Hematopoietic multipotent progenitor cell treated with erythropoietin and hydrocortisone succinate and interleukin-3 and kit ligand, for 4 days (in vitro differentiated cells): ENCODE results near the gene IMMP2L.
A peak's percentile ranks its signal among the peaks of the same experiment; 100 is the strongest.

Experiments used
- DNase-seq: peaks from one replicate; pipeline ENCODE4 v3.0.0-alpha.2; 2015

Gene IMMP2L

GRCh38 chr7:110767550-110768110, 794.7 kb downstream of the IMMP2L start:
- no peak for DNase-seq

DNA sequence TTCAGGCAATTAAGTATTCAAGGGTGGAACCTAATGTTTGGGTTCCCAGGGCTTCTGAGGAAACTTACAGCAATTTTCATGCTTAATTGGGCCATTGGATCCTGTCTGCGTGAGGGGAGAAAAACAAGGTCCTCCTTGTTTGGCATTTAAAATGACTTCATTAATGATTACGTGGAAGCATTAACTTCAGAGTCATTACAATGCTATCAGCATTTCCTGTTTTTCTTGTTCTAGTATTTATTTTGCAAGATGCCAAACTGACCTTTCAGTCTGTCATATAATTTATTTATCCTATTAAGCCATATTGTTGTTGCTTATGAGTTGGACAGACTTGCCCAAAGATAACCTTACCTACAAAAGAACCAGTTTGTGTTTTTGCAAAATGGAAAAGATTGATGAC, 795.4 kb downstream of the IMMP2L start:
- DNase-seq: no peak

DNA sequence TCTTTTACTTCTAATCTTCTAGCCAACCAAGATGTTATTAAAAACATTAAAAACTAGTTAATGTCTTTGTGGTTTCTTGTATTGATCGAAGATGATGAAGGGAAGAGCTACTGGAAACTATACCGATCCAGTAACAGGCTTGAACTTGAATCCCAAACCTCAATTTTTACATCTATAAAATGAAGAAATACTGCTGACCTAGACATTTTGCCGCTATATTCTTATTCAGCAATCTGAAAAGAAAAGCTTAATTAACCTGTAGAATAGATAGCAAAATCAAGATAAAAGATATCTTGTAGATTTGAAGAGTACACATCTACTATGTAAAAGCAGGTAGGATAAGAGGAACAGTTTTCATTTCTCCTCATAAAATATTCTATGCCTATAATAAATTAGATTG, 797.4 kb downstream of the IMMP2L start:
- DNase-seq: no peak

GRCh38 chr7:110762546-110763225, 799.6 kb downstream of the IMMP2L start:
- no peak for DNase-seq

- DNase-seq: no peak
Measured at GRCh38 chr7:110760341-110760740, 802.0 kb downstream of the IMMP2L start.

- no peak for DNase-seq
Measured at GRCh38 chr7:110759069-110759468, 803.2 kb downstream of the IMMP2L start.

GRCh38 chr7:110754649-110755048, 807.6 kb downstream of the IMMP2L start:
- DNase-seq: no peak

DNA sequence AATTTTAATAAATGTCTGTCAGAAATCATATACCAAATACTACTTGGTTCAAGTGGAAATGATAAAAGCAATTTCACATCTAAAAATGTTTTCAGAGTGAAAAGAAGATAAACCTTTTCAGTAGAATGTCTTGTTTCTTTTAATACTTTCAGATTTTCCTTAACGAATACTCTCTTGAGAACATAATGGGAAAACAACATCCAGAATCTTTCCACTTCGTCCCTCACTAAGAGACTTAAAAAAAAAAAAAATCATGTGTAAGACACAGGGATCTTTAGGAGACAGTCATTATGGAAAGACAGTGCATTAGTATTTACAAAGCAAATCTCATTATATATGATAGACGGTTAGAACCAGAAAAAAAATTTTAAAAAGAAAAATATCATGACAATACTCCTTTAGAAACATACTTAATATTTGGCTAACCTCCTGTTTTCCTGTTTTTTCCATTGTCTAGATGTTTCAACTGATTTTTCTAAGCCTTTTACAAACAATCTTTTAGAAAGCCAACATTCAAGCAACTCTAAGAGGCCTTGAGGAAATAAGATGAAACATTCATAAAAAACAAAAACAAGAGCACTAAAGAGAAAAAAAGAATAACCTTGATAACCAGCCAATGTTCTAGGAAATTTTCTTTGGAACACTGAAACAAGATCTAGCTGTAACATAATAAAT, 811.2 kb downstream of the IMMP2L start:
- DNase-seq: no peak

DNA sequence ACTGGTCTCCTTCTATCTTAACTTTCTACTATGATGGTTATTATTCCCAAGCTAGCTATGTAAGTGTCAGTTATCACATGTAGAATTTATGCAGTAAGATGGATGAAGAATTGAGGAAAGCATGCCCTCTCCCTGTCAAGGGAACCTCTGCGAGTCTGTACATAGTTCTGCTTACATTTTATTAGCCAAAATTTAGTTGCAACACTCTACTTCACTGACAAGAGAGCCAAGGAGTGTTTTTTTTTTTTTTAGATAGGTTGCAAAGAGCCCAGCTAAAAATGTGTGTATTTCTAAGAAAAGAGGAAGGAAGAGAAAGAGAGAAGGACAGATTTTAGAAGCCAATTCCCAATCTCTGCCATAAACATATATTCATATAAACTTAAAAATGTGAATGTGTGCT, 829.1 kb downstream of the IMMP2L start:
- DNase-seq: peak; percentile 4

GRCh38 chr7:110724811-110725210, 837.5 kb downstream of the IMMP2L start:
- no peak for DNase-seq

DNA sequence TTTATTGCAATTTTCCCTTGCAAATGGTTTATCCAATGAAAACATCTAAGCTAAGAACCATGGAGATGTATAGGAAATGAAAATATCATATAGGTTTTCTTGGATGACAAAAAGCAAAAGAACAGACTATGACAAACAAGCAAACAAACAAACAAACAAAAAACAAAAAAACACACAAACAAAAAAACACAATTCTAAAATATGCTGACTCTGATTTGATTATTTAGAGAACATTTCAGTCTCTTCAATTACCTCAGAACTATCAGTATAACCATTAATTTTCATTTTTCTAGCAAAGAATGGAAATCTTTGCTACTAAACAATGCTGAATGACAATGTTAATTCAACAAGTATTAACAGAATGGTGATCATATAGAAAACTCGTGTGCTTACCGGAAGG, 840.9 kb downstream of the IMMP2L start:
- DNase-seq: no peak

DNA sequence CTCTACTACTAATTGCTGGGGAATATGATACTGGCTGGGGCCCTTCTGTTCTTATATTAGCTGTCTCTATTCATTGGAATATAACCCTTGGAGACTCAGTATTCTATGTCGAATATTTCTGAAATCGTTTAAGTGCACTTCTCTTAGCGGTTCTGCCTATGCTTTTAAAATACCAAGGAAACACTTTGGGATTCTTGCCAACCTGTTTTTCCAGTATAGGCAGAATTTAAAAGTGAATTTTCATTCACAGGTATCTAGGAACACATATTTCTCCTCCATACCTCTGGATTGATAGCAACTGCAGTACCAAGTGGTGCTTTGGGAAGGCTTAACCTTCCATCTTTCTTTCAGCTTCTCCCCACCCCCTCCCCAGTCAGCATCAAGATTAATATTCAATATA, 841.7 kb downstream of the IMMP2L start:
- DNase-seq: no peak

DNA sequence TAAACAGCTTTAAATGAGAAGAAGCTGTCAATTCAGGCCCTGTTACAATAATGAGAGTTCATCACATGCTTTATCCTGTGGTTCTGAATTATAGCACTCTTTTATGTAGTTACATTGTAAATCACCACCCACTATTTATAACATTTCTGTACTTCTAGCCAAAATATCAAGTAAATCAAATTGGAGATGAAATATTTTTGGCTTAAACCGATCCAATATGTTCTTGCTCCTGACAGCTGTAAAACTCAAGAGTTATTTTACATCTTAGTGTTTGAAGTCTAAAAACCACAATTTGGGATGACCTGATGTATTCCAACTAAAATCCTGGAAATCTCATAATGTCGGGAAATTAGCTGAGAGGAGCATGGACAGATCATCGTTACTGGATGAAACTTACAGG, 842.6 kb downstream of the IMMP2L start:
- no peak for DNase-seq

GRCh38 chr7:110718503-110719205, 843.6 kb downstream of the IMMP2L start:
- no peak for DNase-seq

DNA sequence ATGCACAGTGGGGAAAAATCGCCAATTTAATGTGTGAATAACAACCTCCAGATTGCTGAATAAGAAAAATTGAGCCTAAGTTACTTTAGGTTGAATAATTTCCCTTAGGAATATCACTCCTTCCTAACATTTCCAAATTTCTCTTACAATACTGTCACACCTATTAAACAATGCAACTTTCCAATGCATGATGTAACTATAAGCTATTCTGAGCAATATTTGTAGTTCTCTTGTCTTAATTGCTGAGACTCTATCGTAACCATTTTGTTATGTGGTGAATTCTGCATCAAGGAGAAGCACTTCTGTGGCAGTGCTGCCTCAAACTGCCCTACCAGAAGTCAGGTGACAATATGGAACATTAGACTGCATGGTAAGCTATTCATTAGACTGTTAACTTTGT, 858.1 kb downstream of the IMMP2L start:
- DNase-seq: no peak

DNA sequence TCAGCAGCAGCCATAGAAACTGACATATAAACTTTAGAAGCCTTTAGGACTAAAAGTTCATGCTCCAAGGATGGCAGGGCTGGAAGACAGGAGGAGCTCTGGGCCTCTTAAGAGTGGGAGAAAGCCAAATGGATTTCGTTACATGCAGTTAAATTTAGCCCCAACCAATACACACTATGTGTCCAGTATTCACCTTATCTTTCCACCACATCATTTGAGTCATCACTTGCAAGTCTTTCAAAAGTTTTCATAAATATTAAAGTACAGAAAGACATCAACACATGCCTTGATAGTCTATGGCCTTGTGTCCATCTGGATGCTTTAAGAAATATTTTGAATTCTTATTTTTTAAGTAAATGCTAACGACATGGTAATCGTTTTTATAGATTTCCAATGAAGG, 863.7 kb downstream of the IMMP2L start:
- no peak for DNase-seq

DNA sequence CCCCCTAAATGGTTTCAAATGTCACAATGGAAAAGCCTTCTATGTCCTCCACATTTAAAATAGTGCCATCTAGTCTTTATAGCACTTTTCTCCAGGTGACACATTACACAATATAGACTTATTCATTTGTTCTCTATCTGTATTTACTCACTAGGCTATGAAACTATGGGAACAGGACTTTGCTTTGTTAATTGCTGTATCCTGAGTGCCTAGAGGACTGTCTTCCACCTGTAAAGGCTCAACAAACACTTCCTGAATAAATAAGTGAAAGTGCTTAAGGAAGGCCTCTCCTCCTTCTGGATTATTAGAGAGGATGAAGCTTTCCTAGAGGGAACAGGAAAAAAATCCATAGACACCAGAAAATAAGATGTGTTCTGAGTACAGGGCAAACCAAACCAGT, 868.9 kb downstream of the IMMP2L start:
- no peak for DNase-seq

DNA sequence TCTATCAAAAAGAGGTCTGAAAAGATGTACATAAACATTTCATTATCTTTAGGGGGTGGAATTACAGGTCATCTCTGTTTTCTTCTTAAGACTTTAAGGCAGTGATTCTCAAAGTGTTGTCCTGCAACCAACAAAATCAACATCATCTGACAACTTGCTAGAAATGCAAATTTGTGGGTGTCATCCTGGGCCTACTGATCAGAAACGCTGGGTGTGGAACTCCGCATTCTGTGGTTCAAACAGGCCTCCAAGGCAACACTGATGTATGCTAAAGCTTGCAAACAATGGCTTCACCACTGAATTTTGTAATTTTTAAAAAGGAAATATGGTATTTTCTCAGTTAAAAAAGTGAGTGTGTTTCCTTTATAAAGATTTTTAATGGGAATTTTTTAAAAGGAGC, 873.4 kb downstream of the IMMP2L start:
- no peak for DNase-seq

- DNase-seq: no peak
Measured at GRCh38 chr7:110685899-110686298, 876.4 kb downstream of the IMMP2L start.

- DNase-seq: no peak
Measured at GRCh38 chr7:110681941-110682340, 880.4 kb downstream of the IMMP2L start.

- no peak for DNase-seq
Measured at GRCh38 chr7:110677405-110677804, 884.9 kb downstream of the IMMP2L start.

DNA sequence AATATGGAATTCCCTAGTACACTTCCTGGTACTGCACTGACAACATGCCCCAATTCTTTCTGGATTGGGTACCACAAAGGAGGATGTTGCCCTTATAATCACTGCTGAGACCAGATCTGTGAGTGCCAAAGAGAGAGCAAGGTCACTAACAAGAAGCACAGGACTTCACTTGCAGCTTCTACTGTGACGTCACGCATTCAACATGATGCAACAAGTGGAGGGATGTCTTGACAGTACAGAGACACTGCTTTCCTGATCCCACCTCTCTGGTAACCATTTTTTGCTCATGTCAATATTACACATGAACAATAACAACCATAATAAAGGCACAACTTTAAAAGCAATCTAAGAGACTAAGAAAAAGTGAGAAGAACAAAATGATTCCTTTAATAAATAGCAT, 885.5 kb downstream of the IMMP2L start:
- no peak for DNase-seq

DNA sequence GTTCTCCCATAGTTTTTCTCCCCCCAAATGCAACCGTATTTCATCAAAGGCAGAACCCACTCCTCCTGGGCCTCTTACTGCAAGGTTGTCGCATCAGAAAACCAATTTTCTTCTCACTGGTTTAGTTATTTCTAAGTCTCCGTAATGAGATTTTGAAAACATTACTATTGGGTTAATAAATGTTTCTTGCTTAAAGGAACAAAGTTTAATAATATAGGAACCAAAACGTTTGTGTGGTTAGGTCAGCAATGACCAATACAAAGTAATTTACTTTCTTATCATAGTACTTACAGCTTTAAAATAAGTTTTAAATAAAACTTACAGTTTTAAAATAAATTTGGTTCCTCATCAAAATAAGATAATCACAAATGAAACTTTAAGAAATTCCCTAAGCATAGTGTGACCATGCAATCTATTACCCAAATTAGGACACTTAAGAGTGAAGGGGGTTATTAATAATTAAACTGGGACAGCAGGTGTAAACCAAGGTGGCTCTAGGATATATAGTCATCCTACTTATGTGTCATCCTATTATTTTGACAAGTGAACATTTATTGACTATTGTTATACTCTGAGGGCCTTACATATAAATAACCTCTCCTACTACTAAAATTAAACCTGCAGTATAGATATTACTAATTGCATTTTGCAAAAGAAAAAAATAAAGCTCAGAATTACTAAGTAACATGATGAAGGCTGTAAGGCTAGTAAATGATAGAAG, 886.7 kb downstream of the IMMP2L start:
- DNase-seq: no peak
